ENCODE results near the gene SHD.
"Not testable (repeated sequence)": the region's sequence is repeated elsewhere in the genome, so short reads cannot be mapped to it uniquely, and the experiment has no call there.

The SHD gene

GRCh38 chr19:4328243-4328990, 49.4 kb downstream of the SHD start:
- DNase-seq, result peak; percentile 79

- DNase-seq, result not testable (repeated sequence)
Observed at GRCh38 chr19:4328991-4329681, 50.1 kb downstream of the SHD start.

- no peak for DNase-seq
Observed at GRCh38 chr19:4329858-4330257, 50.8 kb downstream of the SHD start.

GRCh38 chr19:4334929-4335570, 56.0 kb downstream of the SHD start:
- DNase-seq, result no peak

- no peak for DNase-seq
Observed at GRCh38 chr19:4337906-4338440, 58.9 kb downstream of the SHD start.

- peak; percentile 52 for DNase-seq
Observed at GRCh38 chr19:4338441-4339355, 59.6 kb downstream of the SHD start, which contains the start of gene STAP2. Gene STAP2, minus strand, starts transcription at chr19:4338827. Its CDS starts 74 bp downstream, at chr19:4338753.
